HG02840 (cell line): ENCODE measurements around the gene EHD4.

Source experiments
- ATAC-seq: cut with Tn5 transposase; IDR thresholded peaks from one replicate; pipeline ENCODE4 v1.9.1; 2021; ENCODE audit warnings: mild to moderate bottlenecking, moderate library complexity, moderate number of reproducible peaks; ENCODE audit not compliant: unreplicated experiment, low FRiP score

Gene EHD4

DNA sequence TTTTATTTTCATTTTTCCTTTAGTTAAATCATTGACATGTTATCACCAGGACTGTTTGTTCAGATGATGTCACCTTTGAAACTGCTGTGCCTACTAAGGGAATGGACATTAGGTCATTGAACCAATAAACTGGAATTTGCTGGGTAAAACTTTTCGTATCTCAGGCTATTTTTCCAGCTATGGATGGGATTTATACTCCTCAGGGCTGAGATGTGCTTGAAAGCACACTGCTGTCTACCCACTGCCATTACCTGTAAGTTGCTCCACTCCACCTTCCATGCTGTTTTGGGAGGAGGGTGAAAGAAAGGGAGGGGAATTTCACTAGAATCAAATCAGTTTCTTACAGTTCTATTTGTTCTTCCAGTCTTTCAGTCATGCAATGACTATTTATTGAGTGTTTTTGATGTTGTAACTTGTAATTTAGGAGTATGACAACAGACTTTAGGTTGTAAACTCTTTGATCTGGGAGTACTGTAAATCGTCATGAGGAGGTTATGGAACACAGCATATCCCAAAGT is 11.3 kb downstream of the EHD4 start:
- no peak for ATAC-seq

- ATAC-seq: no peak
Observed at GRCh38 chr15:41958002-41958420, 14.3 kb downstream of the EHD4 start.

DNA sequence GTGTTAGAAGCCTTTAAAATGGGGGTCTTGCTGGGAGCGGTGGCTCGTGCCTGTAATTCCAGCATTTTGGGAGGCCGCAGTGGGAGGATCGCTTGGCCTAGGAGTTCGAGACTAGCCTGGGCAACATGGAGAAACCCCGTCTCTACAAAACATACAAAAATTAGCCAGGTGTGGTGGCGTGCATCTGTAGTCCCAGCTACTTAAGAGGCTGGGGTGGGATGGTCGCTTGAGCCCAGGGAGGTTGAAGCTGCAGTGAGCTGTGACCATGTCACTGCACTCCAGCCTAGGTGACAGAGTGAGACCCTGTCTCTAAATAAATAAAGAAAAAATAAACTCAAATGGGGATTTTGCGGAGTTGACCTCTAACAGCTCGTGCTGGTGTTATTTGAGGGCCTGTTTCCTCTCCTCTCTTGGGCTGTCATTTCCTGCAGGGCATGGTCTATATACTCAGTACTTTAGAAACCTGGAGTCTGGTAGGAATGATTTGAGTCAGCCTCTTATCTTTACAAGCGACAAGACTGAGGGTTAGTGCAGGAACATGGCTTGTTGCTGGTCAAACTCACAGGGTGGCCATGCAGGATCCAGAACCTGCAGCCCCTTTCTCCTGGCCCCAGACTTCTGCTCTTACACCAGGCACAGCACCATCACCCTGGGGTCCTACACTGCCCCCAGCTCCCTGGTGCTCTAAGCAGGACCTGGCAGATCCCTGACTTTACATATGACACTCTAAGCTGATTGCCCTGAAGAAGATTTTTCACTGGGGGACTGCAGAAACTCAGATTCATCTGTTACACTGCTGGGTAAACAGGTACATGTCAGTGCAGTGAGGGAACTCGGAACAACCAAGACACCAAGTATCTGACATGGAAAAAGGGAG is 15.1 kb downstream of the EHD4 start:
- no peak for ATAC-seq

DNA sequence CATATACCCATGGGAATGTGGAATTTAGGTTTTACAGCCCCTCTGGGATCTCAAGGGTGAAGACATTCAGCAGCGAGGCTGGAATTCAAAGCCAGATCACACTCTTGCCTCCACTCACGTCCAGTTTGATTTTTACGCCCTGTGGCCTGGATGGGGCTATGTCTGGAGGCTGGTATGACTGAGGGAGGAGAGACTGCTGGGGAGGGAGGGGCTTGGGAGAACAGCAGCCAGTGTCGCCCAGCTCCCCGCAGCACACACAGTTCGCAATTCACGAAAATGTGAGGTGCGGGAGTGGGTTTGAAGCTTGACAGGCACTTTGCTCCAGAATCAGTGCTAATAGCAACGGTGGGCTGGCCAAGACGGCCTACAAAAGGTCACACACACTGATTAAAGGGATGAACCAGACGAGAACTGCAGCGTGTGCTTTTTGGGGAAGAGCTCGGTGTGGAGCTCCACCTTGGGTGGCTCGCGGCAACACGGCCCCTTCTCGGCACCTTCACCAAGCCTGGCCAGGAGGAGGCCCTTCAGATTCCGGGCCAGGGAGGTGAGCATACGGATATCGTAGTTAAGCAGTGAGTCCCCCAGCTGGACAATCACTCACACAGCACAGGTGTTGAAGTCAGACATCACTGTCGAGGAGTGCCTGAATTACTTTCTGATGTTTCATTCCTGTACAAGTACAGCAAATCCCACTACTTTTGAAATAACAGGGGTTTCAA is 16.4 kb downstream of the EHD4 start:
- ATAC-seq: no peak

GRCh38 chr15:41955100-41955499 is 17.3 kb downstream of the EHD4 start:
- ATAC-seq: no peak

DNA sequence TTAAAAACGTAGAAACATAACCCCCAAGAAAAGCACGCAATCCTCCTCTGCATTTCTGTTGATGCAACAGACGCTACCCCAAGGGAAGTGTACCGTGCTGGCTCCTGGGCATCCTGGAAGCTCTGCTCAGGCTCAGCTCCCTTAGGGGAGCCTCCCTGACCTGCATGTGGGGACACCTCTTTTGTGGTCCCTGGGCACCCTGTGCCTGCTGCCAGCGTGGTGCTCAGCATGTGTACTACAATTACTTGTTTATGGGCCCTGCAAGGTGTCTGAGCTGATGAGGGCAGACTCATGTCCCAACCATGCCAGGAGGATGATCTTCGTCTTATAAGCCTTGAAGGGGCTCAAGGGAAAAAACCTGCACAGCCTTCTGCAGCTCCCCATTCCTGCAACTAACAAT is 18.3 kb downstream of the EHD4 start:
- no peak for ATAC-seq

DNA sequence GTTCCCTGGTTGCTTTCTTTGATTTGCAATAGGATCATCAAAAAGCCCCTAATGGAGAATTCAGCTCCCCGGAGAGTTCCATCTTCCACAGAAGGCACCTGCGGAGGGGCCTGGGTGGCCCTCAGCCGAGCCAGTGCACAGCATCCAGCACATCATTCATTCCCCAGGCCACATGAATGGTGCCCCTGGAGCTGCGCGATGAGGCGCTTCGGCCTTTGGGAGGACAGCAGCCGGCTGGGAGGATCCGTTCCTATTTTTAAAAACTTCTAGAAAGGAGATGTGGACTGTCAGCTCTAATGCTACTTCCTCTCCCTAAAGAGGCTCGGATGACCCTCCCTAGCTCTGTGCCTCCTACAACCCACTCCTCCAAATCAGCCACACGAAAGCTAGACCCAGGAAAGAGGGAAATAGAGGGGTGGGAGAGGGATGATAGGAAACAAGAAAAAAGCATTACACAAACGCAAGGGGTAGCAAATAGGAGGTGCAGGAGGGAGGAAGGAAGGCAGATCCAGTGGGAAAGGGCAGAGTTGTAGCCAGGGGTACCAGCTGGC is 20.3 kb downstream of the EHD4 start:
- ATAC-seq: no peak

GRCh38 chr15:41951571-41951970 is 20.8 kb downstream of the EHD4 start:
- ATAC-seq: no peak

- no peak for ATAC-seq
Observed at GRCh38 chr15:41950489-41950888, 21.9 kb downstream of the EHD4 start.

- no peak for ATAC-seq
Observed at GRCh38 chr15:41950127-41950483, 22.3 kb downstream of the EHD4 start.

DNA sequence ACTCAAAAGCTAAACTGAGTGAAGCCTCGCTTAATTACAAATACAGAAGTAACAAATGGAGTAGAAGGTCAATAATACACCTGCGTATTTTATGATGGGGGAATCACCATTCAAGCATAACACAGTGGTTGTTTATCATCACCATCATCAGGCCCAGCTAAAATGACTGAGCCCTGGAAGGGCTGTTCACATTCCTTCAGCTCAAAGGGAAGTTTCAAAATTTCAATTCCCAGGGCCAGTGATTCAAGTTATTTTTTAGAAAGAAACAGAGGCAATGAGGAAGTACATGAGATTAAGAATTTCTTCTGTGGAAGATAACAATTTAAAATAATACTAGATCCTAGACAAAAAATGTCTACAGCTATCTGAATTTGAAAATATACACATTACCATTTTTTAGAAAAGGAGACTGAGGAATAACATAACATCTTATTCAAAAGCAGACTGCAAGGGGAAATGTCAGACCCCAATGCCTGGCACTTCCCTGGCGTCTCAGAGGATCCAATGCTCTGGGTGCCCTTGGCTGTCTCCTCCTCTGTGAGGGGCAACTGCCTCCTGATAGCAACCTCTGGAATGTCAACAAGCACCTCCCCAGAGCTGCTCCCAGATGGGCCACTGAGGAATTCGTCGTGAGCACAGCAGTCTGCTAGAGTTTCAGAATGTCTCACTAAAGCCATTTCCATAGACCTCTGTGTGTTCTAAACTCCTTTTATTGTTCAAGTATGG is 22.8 kb downstream of the EHD4 start:
- ATAC-seq: no peak

DNA sequence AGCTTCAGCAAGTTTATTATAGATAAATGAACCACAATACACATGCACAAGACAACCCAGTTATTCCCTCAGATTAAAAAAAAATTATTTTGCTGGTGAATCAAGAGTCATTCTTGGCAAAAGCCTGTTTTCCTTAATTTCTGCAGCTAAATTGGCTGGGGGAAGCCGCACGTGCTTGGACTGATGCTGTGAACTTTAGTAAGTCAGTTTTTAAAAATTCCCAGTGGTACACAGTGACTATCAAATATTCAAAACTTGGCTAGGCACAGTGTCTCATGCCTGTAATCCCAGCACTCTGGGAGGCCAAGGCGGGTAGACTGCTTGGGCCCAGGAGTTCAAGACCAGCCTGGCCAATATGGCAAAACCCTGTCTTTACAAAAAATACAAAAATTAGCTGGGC is 23.9 kb downstream of the EHD4 start:
- ATAC-seq: no peak

GRCh38 chr15:41946970-41947369 is 25.4 kb downstream of the EHD4 start:
- ATAC-seq: no peak

- ATAC-seq: no peak
Observed at GRCh38 chr15:41945731-41946130, 26.6 kb downstream of the EHD4 start.

DNA sequence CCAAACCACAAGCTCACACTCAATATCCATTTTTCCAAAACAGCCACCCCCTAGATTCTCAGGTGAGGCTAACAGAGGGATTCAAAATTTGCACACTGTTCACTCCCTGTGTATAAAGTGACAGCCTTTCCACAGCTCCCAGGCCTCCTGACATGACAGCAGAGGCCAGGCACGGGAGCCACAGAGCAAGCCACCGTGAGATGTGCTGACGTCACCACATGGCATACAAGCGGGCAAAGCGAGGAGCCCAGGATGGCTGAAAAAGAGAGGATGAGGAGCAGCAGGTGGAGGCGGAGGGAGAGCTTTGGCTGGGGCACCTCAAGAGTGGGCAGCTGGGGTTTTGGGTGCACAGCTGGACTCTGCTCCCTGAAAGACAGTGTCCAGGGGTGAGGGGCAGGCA is 27.1 kb downstream of the EHD4 start:
- ATAC-seq: no peak

DNA sequence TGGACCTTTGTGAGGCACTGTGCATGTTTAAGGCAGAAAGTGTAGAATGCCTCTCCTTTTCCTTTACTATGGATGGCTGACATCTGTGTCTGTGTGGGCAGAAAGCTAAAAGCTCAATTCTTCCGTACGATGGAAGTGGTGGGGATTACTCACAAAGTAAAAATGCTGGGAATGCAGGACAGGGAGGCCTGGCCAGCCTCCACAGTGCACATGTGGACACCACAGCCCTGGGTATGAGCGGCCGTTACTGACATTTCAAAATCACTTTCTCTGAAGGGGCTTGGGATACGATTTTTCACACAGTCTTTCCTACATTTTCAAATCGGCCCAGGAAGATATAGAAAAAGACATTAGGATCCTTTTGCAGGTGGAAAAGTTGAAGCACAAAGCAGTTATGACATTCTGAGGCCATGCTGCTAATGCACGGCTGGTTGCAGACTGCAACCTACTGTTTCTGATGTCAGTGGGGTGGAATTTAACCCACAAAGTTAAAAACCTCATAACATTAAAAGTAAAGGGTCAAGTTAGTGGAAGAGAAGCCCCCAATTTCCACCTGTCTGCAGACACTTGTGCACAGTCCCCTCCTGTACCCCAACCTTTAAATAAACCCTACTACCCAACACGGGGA is 27.9 kb downstream of the EHD4 start:
- ATAC-seq: no peak

GRCh38 chr15:41943543-41944312 is 28.6 kb downstream of the EHD4 start:
- no peak for ATAC-seq

DNA sequence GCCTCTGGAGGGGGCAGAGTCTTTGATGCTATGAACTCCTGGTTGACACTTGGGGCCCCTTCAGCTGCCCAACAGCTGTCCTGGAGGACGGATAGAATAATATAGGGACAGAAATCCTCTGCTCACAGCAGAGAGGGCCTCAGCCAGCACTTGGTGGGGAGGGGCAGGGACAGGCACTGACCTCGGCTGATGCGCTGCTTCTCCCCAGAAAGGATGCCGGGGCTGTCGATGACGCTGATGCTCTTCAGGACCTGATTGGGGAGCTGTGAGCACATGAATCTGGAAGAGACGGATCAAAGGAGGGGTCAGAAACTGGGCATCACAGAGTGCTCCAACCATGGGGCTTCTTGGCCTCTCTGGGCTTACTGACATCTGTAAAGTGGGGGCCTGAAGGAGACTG is 29.5 kb downstream of the EHD4 start:
- no peak for ATAC-seq

GRCh38 chr15:41941644-41942415 is 30.5 kb downstream of the EHD4 start:
- ATAC-seq: no peak
